K562 (cell line): ENCODE results near the gene AGFG2. TPM values are rescaled to one million over a fixed set of nuclear protein-coding genes. Genes with fewer than 3 reads are reported as not detected.

Source experiments
- ARID2 ChIP-seq: fragments of 450-650 bp; IDR thresholded peaks from 2 replicates; pipeline ENCODE4 v1.6.1; 2017; ENCODE audit warnings: antibody characterized with exemption, mild to moderate bottlenecking
- ARID3B ChIP-seq: fragments of 250-450 bp; sonication (Bioruptor Pico); IDR thresholded peaks from 2 replicates; pipeline ENCODE4 v1.4.0; 2020; ENCODE audit warnings: borderline replicate concordance
- CBX5 ChIP-seq: IDR thresholded peaks from 2 replicates; pipeline ENCODE4 v1.6.1; 2014; ENCODE audit warnings: low read depth, borderline replicate concordance
- CGGBP1 ChIP-seq: fragments of 250-450 bp; sonication (Bioruptor Pico); IDR thresholded peaks from 2 replicates; pipeline ENCODE4 v1.9.0; 2021; ENCODE audit warnings: mild to moderate bottlenecking
- GTF2B ChIP-seq: IDR thresholded peaks from 2 replicates; pipeline ENCODE4 v1.6.1; 2011; ENCODE audit not compliant: insufficient read length; ENCODE audit errors: extremely low read depth
- KAT8 ChIP-seq: fragments of 450-650 bp; IDR thresholded peaks from 2 replicates; pipeline ENCODE4 v1.6.1; 2016; ENCODE audit warnings: low read depth, mild to moderate bottlenecking
- NCOA4 ChIP-seq: fragments of 450-650 bp; IDR thresholded peaks from 2 replicates; pipeline ENCODE4 v1.6.1; 2018; ENCODE audit warnings: mild to moderate bottlenecking; ENCODE audit not compliant: partially characterized antibody
- NEUROD1 ChIP-seq: fragments of 150-350 bp; IDR thresholded peaks from 2 replicates; pipeline ENCODE4 v1.6.1; 2014; ENCODE audit warnings: borderline replicate concordance, low read length, low read depth; ENCODE audit not compliant: partially characterized antibody
- POLR2B ChIP-seq: fragments of 450-650 bp; IDR thresholded peaks from 2 replicates; pipeline ENCODE4 v1.6.1; 2018; ENCODE audit warnings: low read depth; ENCODE audit not compliant: partially characterized antibody
- RBM34 ChIP-seq: fragments of 200-400 bp; formaldehyde crosslinking; IDR thresholded peaks from 2 replicates; pipeline ENCODE4 v1.6.1; 2018; ENCODE audit warnings: low read length, borderline replicate concordance; ENCODE audit not compliant: insufficient read depth
- RHOXF2B ChIP-seq: fragments of 250-450 bp; sonication (Bioruptor Pico); conservative IDR thresholded peaks from 2 replicates; pipeline ENCODE4 v1.5.1; 2021
- SAFB ChIP-seq: fragments of 200-400 bp; formaldehyde crosslinking; IDR thresholded peaks from 2 replicates; pipeline ENCODE4 v1.6.1; 2017; ENCODE audit warnings: low read depth, low read length, borderline replicate concordance
- SMC3 ChIP-seq: conservative IDR thresholded peaks from 2 replicates; pipeline ENCODE4 v1.6.1; 2011; ENCODE audit warnings: low read depth, low read length, improper control_type of control experiment; ENCODE audit not compliant: insufficient read depth
- SREBF1 ChIP-seq: fragments of 150-350 bp; IDR thresholded peaks from 2 replicates; pipeline ENCODE4 v1.6.1; 2014; ENCODE audit warnings: antibody characterized with exemption, low read depth, low read length, borderline replicate concordance
- STAT5A ChIP-seq: IDR thresholded peaks from 2 replicates; pipeline ENCODE4 v1.6.1; 2012; ENCODE audit warnings: low read length, inconsistent platforms, borderline replicate concordance
- TSC22D4 ChIP-seq: fragments of 450-650 bp; IDR thresholded peaks from 2 replicates; pipeline ENCODE4 v1.6.1; 2016; ENCODE audit warnings: missing genetic modification characterization, missing biosample characterization, control low read depth
- ZNF184 ChIP-seq: sonication (generic); formaldehyde crosslinking; IDR thresholded peaks from 2 replicates; pipeline ENCODE4 v1.5.0; 2020; ENCODE audit warnings: missing genetic modification reagents
- ZNF217 ChIP-seq: sonication (generic); formaldehyde crosslinking; IDR thresholded peaks from 2 replicates; pipeline ENCODE4 v1.8.0; 2022; ENCODE audit warnings: mild to moderate bottlenecking, missing genetic modification reagents
- ZNF436 ChIP-seq: fragments of 250-450, 450-650 bp; sonication (Bioruptor Pico); formaldehyde crosslinking; IDR thresholded peaks from 2 replicates; pipeline ENCODE4 v1.7.0; 2020; ENCODE audit warnings: mild to moderate bottlenecking
- ZNF780A ChIP-seq: fragments of 250-450 bp; sonication (Bioruptor Pico); IDR thresholded peaks from 2 replicates; pipeline ENCODE4 v1.5.0; 2021; ENCODE audit warnings: mild to moderate bottlenecking
- polyA plus RNA-seq, 8 experiments: library from polyadenylated mRNA; depleted of rRNA in 4 of 8; stranded (reverse) in 5 of 8; unstranded in 3 of 8; fragments of >200 nt; fragmentation: Nextera tagmentation in 2 of 8; fragmentation: Illumina TruSeq in 1 of 8; extraction: Ambion mirVana in 2 of 8; extraction: Trizol in 1 of 8; gene quantifications; 2 replicates each; pipeline versions ENCODE4 v1.2.1 to v1.2.3, GENCODE V29; 2011 to 2014; ENCODE audit warnings: inconsistent platforms in 1 of 8, missing spikeins in 1 of 8
- total RNA-seq, 7 experiments: library from RNA; depleted of rRNA in 6 of 7; stranded (reverse); fragments of >200 nt in 6 of 7; fragmentation: Illumina TruSeq in 2 of 7; extraction: Trizol in 2 of 7; gene quantifications; 2 replicates each; pipeline versions ENCODE4 v1.2.1 to v1.2.3, GENCODE V29; 2011 to 2021; ENCODE audit warnings: low replicate concordance in 1 of 7
- TF ChIP-seq, protein P1 (sequence below): fragments of 450-650 bp; conservative IDR thresholded peaks from 2 replicates; pipeline ENCODE4 v1.6.1; 2016; ENCODE audit warnings: missing genetic modification characterization, low read depth, mild to moderate bottlenecking, control low read depth, missing compliant biosample characterization
- TF ChIP-seq, protein P2 (sequence below): fragments of 150-350 bp; conservative IDR thresholded peaks from 2 replicates; pipeline ENCODE4 v1.6.1; 2014; ENCODE audit warnings: low read length

AGFG2 gene
- total and polyA plus RNA-seq, 9 of the 15 experiments (the other 6 are each of a cell fraction or from before 2014, with no cell fraction given), result 0.31 to 23.1 (median 6.5) TPM

DNA sequence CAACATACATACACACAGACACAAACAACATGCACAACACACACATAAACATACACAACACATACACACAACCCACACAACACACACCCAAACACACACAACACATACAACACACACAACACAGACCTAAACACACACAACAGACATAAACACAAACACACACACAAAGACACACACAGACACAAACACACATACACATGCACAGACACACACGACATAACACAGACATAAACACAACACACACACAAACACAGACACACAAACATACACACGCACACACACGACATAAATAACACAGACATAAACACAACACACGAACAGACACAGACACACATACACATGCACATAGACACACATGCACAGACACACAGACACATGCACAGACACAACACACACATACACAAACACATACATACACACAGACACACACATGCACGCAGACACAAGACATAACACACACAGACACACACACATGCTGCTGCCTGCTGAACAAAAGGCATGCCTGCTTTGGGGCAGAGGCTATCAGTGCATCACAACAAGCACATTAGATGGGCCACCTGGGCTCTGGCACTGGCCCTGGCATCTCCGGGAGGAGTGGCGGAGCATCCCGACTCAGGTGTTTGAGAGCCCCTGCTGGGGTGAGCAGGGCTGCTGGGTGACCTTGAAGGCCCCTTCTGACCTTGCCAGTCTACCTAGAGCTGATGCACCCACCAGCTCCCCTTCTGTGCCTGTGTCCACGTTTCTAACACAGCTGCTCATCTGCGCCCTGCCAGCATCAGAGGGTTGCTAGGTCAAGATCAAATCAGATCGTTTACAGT is 41.7 kb downstream of the AGFG2 start (continued):
- TF ChIP-seq SMC3 (no peak), KAT8 (no peak), STAT5A (no peak; the same call in 1 of the 2 replicates), SREBF1 (no peak), ZNF184 (no peak), GTF2B (no peak), ARID2 (0 out of 2 replicates have a peak, but pooled peaks have one; percentile 19), NCOA4 (peak; percentile 86), ARID3B (CRISPR knock-in tag) (no peak), RHOXF2B (CRISPR knock-in tag) (no peak), POLR2B (peak; percentile 73), TSC22D4 (tag) (peak; percentile 97), NEUROD1 (no peak), ZNF436 (no peak), ZNF217 (CRISPR knock-in tag) (no peak), CBX5 (no peak), SAFB (no peak), CGGBP1 (CRISPR knock-in tag) (no peak), RBM34 (no peak), ZNF780A (CRISPR knock-in tag) (no peak)
- TF ChIP-seq, protein P1, sequence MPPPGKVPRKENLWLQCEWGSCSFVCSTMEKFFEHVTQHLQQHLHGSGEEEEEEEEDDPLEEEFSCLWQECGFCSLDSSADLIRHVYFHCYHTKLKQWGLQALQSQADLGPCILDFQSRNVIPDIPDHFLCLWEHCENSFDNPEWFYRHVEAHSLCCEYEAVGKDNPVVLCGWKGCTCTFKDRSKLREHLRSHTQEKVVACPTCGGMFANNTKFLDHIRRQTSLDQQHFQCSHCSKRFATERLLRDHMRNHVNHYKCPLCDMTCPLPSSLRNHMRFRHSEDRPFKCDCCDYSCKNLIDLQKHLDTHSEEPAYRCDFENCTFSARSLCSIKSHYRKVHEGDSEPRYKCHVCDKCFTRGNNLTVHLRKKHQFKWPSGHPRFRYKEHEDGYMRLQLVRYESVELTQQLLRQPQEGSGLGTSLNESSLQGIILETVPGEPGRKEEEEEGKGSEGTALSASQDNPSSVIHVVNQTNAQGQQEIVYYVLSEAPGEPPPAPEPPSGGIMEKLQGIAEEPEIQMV (tag), result no peak
- TF ChIP-seq, protein P2, sequence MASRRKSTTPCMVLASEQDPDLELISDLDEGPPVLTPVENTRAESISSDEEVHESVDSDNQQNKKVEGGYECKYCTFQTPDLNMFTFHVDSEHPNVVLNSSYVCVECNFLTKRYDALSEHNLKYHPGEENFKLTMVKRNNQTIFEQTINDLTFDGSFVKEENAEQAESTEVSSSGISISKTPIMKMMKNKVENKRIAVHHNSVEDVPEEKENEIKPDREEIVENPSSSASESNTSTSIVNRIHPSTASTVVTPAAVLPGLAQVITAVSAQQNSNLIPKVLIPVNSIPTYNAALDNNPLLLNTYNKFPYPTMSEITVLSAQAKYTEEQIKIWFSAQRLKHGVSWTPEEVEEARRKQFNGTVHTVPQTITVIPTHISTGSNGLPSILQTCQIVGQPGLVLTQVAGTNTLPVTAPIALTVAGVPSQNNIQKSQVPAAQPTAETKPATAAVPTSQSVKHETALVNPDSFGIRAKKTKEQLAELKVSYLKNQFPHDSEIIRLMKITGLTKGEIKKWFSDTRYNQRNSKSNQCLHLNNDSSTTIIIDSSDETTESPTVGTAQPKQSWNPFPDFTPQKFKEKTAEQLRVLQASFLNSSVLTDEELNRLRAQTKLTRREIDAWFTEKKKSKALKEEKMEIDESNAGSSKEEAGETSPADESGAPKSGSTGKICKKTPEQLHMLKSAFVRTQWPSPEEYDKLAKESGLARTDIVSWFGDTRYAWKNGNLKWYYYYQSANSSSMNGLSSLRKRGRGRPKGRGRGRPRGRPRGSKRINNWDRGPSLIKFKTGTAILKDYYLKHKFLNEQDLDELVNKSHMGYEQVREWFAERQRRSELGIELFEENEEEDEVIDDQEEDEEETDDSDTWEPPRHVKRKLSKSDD, result no peak
